Endodermal cell (in vitro differentiated cells): Measurements from ENCODE around the gene TRIM40. TPM values are rescaled to one million over a fixed set of nuclear protein-coding genes. Genes with fewer than 3 reads are reported as not detected.

Experiments
- DNase-seq: peaks from one replicate; pipeline ENCODE4 v3.0.0-alpha.2; 2017
- H3K27ac ChIP-seq: 2 replicates; pipeline ENCODE4 v1.5.1; 2013; ENCODE audit warnings: mild to moderate bottlenecking, low read depth, low read length, moderate library complexity
- H3K27me3 ChIP-seq: 2 replicates; pipeline ENCODE4 v1.6.1; 2013; ENCODE audit warnings: mild to moderate bottlenecking, low read length, moderate library complexity; ENCODE audit not compliant: insufficient read depth, control insufficient read depth, poor library complexity, severe bottlenecking
- H3K36me3 ChIP-seq: 2 replicates; pipeline ENCODE4 v1.7.0; 2013; ENCODE audit warnings: mild to moderate bottlenecking, low read length, moderate library complexity; ENCODE audit not compliant: control insufficient read depth, insufficient read depth
- H3K4me1 ChIP-seq: one replicate; pipeline ENCODE4 v1.7.0; 2013; ENCODE audit warnings: low read length; ENCODE audit not compliant: control insufficient read depth, insufficient read depth
- H3K4me3 ChIP-seq: 2 replicates; pipeline ENCODE4 v1.5.1; 2013; ENCODE audit warnings: mild to moderate bottlenecking, low read length, moderate library complexity
- H3K9ac ChIP-seq: 2 replicates; pipeline ENCODE4 v1.6.1; 2013; ENCODE audit warnings: mild to moderate bottlenecking, low read length, moderate library complexity; ENCODE audit not compliant: poor library complexity, severe bottlenecking; ENCODE audit errors: extremely low read depth
- H3K9me3 ChIP-seq: 2 replicates; pipeline ENCODE4 v1.6.1; 2013; ENCODE audit warnings: mild to moderate bottlenecking, low read length, moderate library complexity; ENCODE audit not compliant: control insufficient read depth
- H3K27ac Mint-ChIP-seq: 2 replicates; pipeline ENCODE4 v1.8.0; 2020; ENCODE audit warnings: mixed read lengths
- H3K27me3 Mint-ChIP-seq: 2 replicates; pipeline ENCODE4 v1.8.0; 2021; ENCODE audit warnings: mild to moderate bottlenecking, mixed read lengths; ENCODE audit not compliant: insufficient read depth
- H3K36me3 Mint-ChIP-seq: 2 replicates; pipeline ENCODE4 v1.8.0; 2020; ENCODE audit warnings: low read depth, mixed read lengths
- H3K4me1 Mint-ChIP-seq: 2 replicates; pipeline ENCODE4 v1.8.0; 2020; ENCODE audit warnings: mixed read lengths
- H3K4me3 Mint-ChIP-seq: 2 replicates; pipeline ENCODE4 v1.8.0; 2020; ENCODE audit warnings: mild to moderate bottlenecking, moderate library complexity, mixed read lengths
- H3K9me3 Mint-ChIP-seq: 2 replicates; pipeline ENCODE4 v1.8.0; 2020; ENCODE audit warnings: mild to moderate bottlenecking, mixed read lengths
- WGBS, 2 experiments: methylation state at CpG; one replicate each; pipeline versions ENCODE4 v1.1.5 to v1.1.7; 2013; ENCODE audit warnings: missing lambda C conversion rate in 2 of 2, mixed read lengths in 1 of 2; ENCODE audit not compliant: insufficient coverage in 1 of 2, insufficient read length in 1 of 2; 5-methylcytosine and 5-hydroxymethylcytosine counted together
- total RNA-seq, 2 donors: library from RNA; stranded (reverse); fragmentation: NEBNext Ultra II Directional in 1 of 2; extraction: Animal tissue kit (Norgen Biotek cat#: 25700) in 1 of 2; gene quantifications; 2 replicates in 1 of 2; 3 replicates in 1 of 2; pipeline ENCODE4 v1.2.1, GENCODE V29; 2021
- TF ChIP-seq, protein P1 (sequence below): fragments of 200-600 bp; sonication (generic); conservative IDR thresholded peaks from 2 replicates; pipeline ENCODE4 v1.5.0; 2021; ENCODE audit warnings: antibody characterized with exemption, mild to moderate bottlenecking

Gene TRIM40
- total RNA-seq, 2 donors from 2014 or later = not detected

DNA sequence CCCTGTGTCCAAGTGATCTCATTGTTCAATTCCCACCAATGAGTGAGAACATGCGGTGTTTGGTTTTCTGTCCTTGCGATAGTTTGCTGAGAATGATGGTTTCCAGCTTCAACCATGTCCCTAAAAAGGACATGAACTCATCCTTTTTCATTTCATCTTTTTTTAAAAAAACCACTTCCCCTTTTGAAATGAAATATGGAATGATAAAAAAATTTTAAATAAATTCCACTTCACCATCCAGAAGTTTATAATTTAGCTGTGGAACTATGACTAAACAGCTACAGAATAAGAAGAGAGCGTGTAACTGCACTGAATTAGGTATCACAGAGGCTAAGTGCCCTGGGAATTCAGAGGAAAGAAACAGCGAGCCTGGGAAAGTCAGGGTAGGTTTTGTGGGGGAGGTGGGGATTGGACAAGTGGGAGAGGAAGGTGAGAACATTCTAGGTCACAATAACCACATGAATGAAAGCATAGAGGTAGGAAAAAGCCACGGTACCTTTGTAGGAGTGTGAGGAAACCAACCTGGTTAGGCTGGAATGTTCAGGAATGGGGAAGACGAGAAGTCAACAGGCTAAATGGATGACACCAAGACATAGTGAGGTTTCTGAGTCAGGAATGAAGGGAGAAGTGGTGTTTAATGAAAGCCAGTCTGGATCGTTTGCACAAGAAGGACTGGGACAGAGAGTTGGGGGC lies 14.1 kb downstream of the TRIM40 start:
- Mint-ChIP-seq H3K4me1 (peaks cover 2% of the 10 kb centered on the region), H3K4me3 (no peak overlapping the region), H3K36me3 (no peaks in the 10 kb centered on the region), H3K27ac (no peak overlapping the region), H3K9me3 (no peaks in the 10 kb centered on the region), H3K27me3 (peaks cover 46% of the 10 kb centered on the region)
- Histone ChIP-seq H3K9ac (no peak overlapping the region), H3K9me3 (no peaks in the 10 kb centered on the region), H3K4me1 (no peaks in the 10 kb centered on the region), H3K27me3 (peaks cover 5% of the 10 kb centered on the region), H3K27ac (no peak overlapping the region), H3K4me3 (no peak overlapping the region), H3K36me3 (no peaks in the 10 kb centered on the region)
- TF ChIP-seq, protein P1, sequence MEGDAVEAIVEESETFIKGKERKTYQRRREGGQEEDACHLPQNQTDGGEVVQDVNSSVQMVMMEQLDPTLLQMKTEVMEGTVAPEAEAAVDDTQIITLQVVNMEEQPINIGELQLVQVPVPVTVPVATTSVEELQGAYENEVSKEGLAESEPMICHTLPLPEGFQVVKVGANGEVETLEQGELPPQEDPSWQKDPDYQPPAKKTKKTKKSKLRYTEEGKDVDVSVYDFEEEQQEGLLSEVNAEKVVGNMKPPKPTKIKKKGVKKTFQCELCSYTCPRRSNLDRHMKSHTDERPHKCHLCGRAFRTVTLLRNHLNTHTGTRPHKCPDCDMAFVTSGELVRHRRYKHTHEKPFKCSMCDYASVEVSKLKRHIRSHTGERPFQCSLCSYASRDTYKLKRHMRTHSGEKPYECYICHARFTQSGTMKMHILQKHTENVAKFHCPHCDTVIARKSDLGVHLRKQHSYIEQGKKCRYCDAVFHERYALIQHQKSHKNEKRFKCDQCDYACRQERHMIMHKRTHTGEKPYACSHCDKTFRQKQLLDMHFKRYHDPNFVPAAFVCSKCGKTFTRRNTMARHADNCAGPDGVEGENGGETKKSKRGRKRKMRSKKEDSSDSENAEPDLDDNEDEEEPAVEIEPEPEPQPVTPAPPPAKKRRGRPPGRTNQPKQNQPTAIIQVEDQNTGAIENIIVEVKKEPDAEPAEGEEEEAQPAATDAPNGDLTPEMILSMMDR = no peak
- WGBS, 2 experiments = 90 to 92% methylated on average over 6 to 7 of the region's 7 CpGs
- no peak for DNase-seq

DNA sequence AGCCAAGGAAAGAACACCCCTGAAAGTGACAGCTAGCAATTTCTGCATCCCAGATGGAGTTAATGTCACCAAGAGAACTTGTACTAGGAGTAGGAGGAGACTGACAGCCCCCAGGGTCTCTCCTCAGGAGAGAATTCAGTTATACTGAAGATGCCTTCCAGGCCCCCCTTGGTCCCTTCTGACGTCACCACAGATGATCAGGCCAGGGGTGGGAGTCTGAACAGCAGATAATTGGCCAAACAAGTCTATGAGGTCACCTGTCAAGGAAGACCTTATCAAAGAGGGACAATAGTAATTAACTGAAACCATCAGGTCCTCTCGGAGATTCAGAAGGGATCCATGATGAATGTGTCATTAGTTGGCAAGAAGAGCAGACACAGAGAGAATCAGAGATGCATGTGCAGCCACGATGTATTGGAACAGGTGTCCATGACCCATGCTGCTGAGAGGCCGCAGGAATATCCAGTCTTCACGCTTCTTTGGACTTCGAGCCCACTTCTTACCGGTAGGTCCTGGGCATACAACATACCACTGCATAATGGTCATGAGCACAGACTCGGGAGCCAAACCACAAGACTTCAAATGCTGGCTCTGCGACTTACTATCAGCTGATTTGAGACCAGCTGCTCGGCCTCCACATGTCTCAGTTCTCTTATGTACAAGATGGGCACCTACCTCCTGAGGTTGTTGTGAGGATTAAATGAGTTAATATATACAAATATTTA lies 14.9 kb downstream of the TRIM40 start:
- H3K27ac ChIP-seq = no peak overlapping the region
- H3K36me3 ChIP-seq = no peaks in the 10 kb centered on the region
- H3K4me3 Mint-ChIP-seq = no peak overlapping the region
- no peaks in the 10 kb centered on the region for H3K4me1 Mint-ChIP-seq
- TF ChIP-seq, protein P1 = no peak
- H3K36me3 Mint-ChIP-seq = no peaks in the 10 kb centered on the region
- peaks cover 48% of the 10 kb centered on the region for H3K27me3 Mint-ChIP-seq
- DNase-seq = no peak
- H3K27ac Mint-ChIP-seq = no peak overlapping the region
- peaks cover 9% of the 10 kb centered on the region for H3K27me3 ChIP-seq
- no peaks in the 10 kb centered on the region for H3K9me3 ChIP-seq
- no peak overlapping the region for H3K4me3 ChIP-seq
- 88 to 89% methylated on average over 9 to 10 of the region's 10 CpGs for WGBS, 2 experiments
- H3K9me3 Mint-ChIP-seq = no peaks in the 10 kb centered on the region
- H3K9ac ChIP-seq = no peak overlapping the region
- H3K4me1 ChIP-seq = no peaks in the 10 kb centered on the region

DNA sequence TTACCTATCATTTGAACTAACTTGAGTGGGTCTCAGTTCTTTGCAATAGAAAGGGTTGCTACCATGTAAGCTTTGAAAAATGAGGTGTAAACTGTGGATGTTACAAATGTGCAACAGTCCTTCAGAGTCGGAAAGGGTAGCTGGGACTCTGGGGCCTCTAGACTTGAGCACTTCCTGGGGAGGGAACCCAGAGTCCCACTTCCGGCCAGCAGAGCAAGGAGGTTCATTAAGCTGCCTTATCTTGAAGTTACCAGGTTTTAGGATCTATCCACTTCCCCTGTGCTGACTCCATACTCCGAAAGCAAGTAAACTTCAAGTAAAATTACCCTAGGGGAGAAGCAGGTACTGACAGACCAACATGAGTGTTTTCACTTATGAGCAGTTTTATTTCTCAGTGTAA lies 15.6 kb downstream of the TRIM40 start:
- Histone ChIP-seq H3K36me3 (no peaks in the 10 kb centered on the region), H3K27ac (no peak overlapping the region), H3K27me3 (peaks cover 7% of the 10 kb centered on the region), H3K4me1 (no peaks in the 10 kb centered on the region), H3K4me3 (no peak overlapping the region), H3K9ac (no peak overlapping the region), H3K9me3 (no peaks in the 10 kb centered on the region)
- 70 to 83% methylated on average over 2 to 3 of the region's 3 CpGs for WGBS, 2 experiments
- DNase-seq = no peak
- TF ChIP-seq, protein P1 = no peak
- H3K27me3 Mint-ChIP-seq = peaks cover 51% of the 10 kb centered on the region
- H3K4me3 Mint-ChIP-seq = no peak overlapping the region
- H3K36me3 Mint-ChIP-seq = no peaks in the 10 kb centered on the region
- H3K27ac Mint-ChIP-seq = no peak overlapping the region
- H3K4me1 Mint-ChIP-seq = no peaks in the 10 kb centered on the region
- no peaks in the 10 kb centered on the region for H3K9me3 Mint-ChIP-seq
